ENCODE data around the gene RAB30.
A peak's percentile ranks its signal among the peaks of the same experiment; 100 is the strongest.

Gene RAB30

GRCh38 chr11:82980947-82981346 is 90.8 kb downstream of the RAB30 start:
- H3K27ac ChIP-seq (ENCODE audit: poor library complexity, severe bottlenecking) = peak overlapping the region; percentile 80
- H3K27me3 ChIP-seq (ENCODE audit: insufficient read depth, poor library complexity, severe bottlenecking) = no peaks in the 10 kb centered on the region
- no peak overlapping the region for H3K4me3 ChIP-seq (ENCODE audit: severe bottlenecking)
- ATAC-seq (ENCODE audit: low read depth) (no peak), DNase-seq (ENCODE audit: low spot score) (no peak)
- peaks cover 26% of the 10 kb centered on the region for H3K4me1 ChIP-seq (ENCODE audit: insufficient read depth, poor library complexity, severe bottlenecking)
- no peaks in the 10 kb centered on the region for H3K36me3 ChIP-seq (ENCODE audit: low read depth)
- H3K9me3 ChIP-seq (ENCODE audit: severe bottlenecking) = no peaks in the 10 kb centered on the region
- TF ChIP-seq CTCF (IDR thresholded peaks at IDR 0.05; ENCODE audit: poor library complexity, severe bottlenecking) = no peak

- TF ChIP-seq CTCF (IDR thresholded peaks at IDR 0.05; ENCODE audit: poor library complexity, severe bottlenecking) = no peak
- Histone ChIP-seq H3K27ac (ENCODE audit: poor library complexity, severe bottlenecking) (peak overlapping the region; percentile 80), H3K27me3 (ENCODE audit: insufficient read depth, poor library complexity, severe bottlenecking) (no peaks in the 10 kb centered on the region), H3K9me3 (ENCODE audit: severe bottlenecking) (no peaks in the 10 kb centered on the region), H3K36me3 (ENCODE audit: low read depth) (no peaks in the 10 kb centered on the region), H3K4me3 (ENCODE audit: severe bottlenecking) (no peak overlapping the region), H3K4me1 (ENCODE audit: insufficient read depth, poor library complexity, severe bottlenecking) (peaks cover 26% of the 10 kb centered on the region)
- ATAC-seq (ENCODE audit: low read depth) (peak; percentile 94), DNase-seq (ENCODE audit: low spot score) (no peak)
These were observed 91.4 kb downstream of the RAB30 start for GRCh38 chr11:82980292-82980691.

- no peaks in the 10 kb centered on the region for H3K36me3 ChIP-seq (ENCODE audit: low read depth)
- ATAC-seq (ENCODE audit: low read depth) (no peak), DNase-seq (ENCODE audit: low spot score) (no peak)
- H3K27me3 ChIP-seq (ENCODE audit: insufficient read depth, poor library complexity, severe bottlenecking) = no peaks in the 10 kb centered on the region
- H3K9me3 ChIP-seq (ENCODE audit: severe bottlenecking) = no peaks in the 10 kb centered on the region
- peaks cover 26% of the 10 kb centered on the region for H3K4me1 ChIP-seq (ENCODE audit: insufficient read depth, poor library complexity, severe bottlenecking)
- no peak for TF ChIP-seq CTCF (IDR thresholded peaks at IDR 0.05; ENCODE audit: poor library complexity, severe bottlenecking)
- peak overlapping the region; percentile 80 for H3K27ac ChIP-seq (ENCODE audit: poor library complexity, severe bottlenecking)
- no peak overlapping the region for H3K4me3 ChIP-seq (ENCODE audit: severe bottlenecking)
These were observed 91.9 kb downstream of the RAB30 start for GRCh38 chr11:82979824-82980223.

- ATAC-seq (ENCODE audit: low read depth) (peak; percentile 47), DNase-seq (ENCODE audit: low spot score) (no peak)
- H3K27ac ChIP-seq (ENCODE audit: poor library complexity, severe bottlenecking) = peak overlapping the region; percentile 80
- no peak overlapping the region for H3K4me3 ChIP-seq (ENCODE audit: severe bottlenecking)
- H3K4me1 ChIP-seq (ENCODE audit: insufficient read depth, poor library complexity, severe bottlenecking) = peaks cover 26% of the 10 kb centered on the region
- H3K27me3 ChIP-seq (ENCODE audit: insufficient read depth, poor library complexity, severe bottlenecking) = no peaks in the 10 kb centered on the region
- H3K36me3 ChIP-seq (ENCODE audit: low read depth) = no peaks in the 10 kb centered on the region
- TF ChIP-seq CTCF (IDR thresholded peaks at IDR 0.05; ENCODE audit: poor library complexity, severe bottlenecking) = no peak
- no peaks in the 10 kb centered on the region for H3K9me3 ChIP-seq (ENCODE audit: severe bottlenecking)
These were observed 93.1 kb downstream of the RAB30 start for GRCh38 chr11:82978422-82979099.

- Histone ChIP-seq H3K36me3 (ENCODE audit: low read depth) (no peaks in the 10 kb centered on the region), H3K4me3 (ENCODE audit: severe bottlenecking) (no peak overlapping the region), H3K9me3 (ENCODE audit: severe bottlenecking) (no peaks in the 10 kb centered on the region), H3K27me3 (ENCODE audit: insufficient read depth, poor library complexity, severe bottlenecking) (no peaks in the 10 kb centered on the region), H3K4me1 (ENCODE audit: insufficient read depth, poor library complexity, severe bottlenecking) (peaks cover 26% of the 10 kb centered on the region), H3K27ac (ENCODE audit: poor library complexity, severe bottlenecking) (no peak overlapping the region)
- no peak for DNase-seq (ENCODE audit: low spot score)
- no peak for ATAC-seq (ENCODE audit: low read depth)
- TF ChIP-seq CTCF (IDR thresholded peaks at IDR 0.05; ENCODE audit: poor library complexity, severe bottlenecking) = no peak
These were observed 94.9 kb downstream of the RAB30 start for GRCh38 chr11:82976786-82977185.
